Stimulated activated CD4-positive, alpha-beta T cell treated with anti-CD3 and anti-CD28 coated beads, TNF-alpha, amount 100 ng/mL, for 4 hours (primary cell): Measurements from ENCODE around the gene CD3E.
A peak's percentile ranks its signal among the peaks of the same experiment; 100 is the strongest.

Source experiments
- DNase-seq, 3 experiments: peaks; one replicate each; pipeline ENCODE4 v3.0.0-alpha.2; 2020; ENCODE audit warnings: low read depth in 3 of 3

CD3E gene

GRCh38 chr11:118304568-118305248 lies at the start of gene CD3E:
TSS of gene CD3E (plus strand) at chr11:118304730. CDS start at chr11:118304953, 223 bp downstream.
- peak in 2 of 3 experiments; percentile 43 to 49 for DNase-seq

GRCh38 chr11:118258410-118258809 lies 46.1 kb upstream of the CD3E start:
- DNase-seq = no peak

- no peak for DNase-seq
Measured at GRCh38 chr11:118259138-118259537, 45.4 kb upstream of the CD3E start.

GRCh38 chr11:118260353-118260752 lies 44.2 kb upstream of the CD3E start:
- DNase-seq = no peak

- DNase-seq = no peak
Measured at GRCh38 chr11:118263112-118263511, 41.4 kb upstream of the CD3E start.

GRCh38 chr11:118263695-118264568 lies 40.6 kb upstream of the CD3E start, which contains the start of gene MPZL2:
TSS of gene MPZL2 (minus strand) at chr11:118264297. CDS start at chr11:118264153, 144 bp downstream.
- DNase-seq = no peak

GRCh38 chr11:118264569-118265465 lies 39.7 kb upstream of the CD3E start:
- no peak for DNase-seq

- no peak for DNase-seq
Measured at GRCh38 chr11:118265954-118266353, 38.6 kb upstream of the CD3E start.

GRCh38 chr11:118267486-118267885 lies 37.0 kb upstream of the CD3E start:
- no peak for DNase-seq

GRCh38 chr11:118272001-118272400 lies 32.5 kb upstream of the CD3E start:
- DNase-seq = no peak

- no peak for DNase-seq
Measured at GRCh38 chr11:118274186-118274585, 30.3 kb upstream of the CD3E start.

- DNase-seq = no peak
Measured at GRCh38 chr11:118275176-118275575, 29.4 kb upstream of the CD3E start.

GRCh38 chr11:118276422-118276821 lies 28.1 kb upstream of the CD3E start:
- no peak for DNase-seq

GRCh38 chr11:118277312-118277711 lies 27.2 kb upstream of the CD3E start:
- DNase-seq = no peak

- no peak for DNase-seq
Measured at GRCh38 chr11:118281284-118281683, 23.2 kb upstream of the CD3E start.

- no peak for DNase-seq
Measured at GRCh38 chr11:118282606-118283005, 21.9 kb upstream of the CD3E start.

- no peak for DNase-seq
Measured at GRCh38 chr11:118283037-118283636, 21.4 kb upstream of the CD3E start.

GRCh38 chr11:118283756-118284350 lies 20.7 kb upstream of the CD3E start:
- no peak for DNase-seq

- DNase-seq = no peak
Measured at GRCh38 chr11:118286545-118286944, 18.0 kb upstream of the CD3E start.

GRCh38 chr11:118287006-118287405 lies 17.5 kb upstream of the CD3E start:
- no peak for DNase-seq

GRCh38 chr11:118289401-118289800 lies 15.1 kb upstream of the CD3E start:
- DNase-seq = no peak
